T-helper 22 cell (primary cell): ENCODE measurements around the gene PIGB.
"Not testable (repeated sequence)": the region's sequence is repeated elsewhere in the genome, so short reads cannot be mapped to it uniquely, and the experiment has no call there.

Source experiments
- DNase-seq: peaks from one replicate; pipeline ENCODE4 v3.0.0-alpha.2; 2020; ENCODE audit warnings: low read depth

Gene PIGB

GRCh38 chr15:55383687-55384086 lies 64.7 kb downstream of the PIGB start:
- no peak for DNase-seq

- DNase-seq, result no peak
Measured at GRCh38 chr15:55387027-55387426, 68.0 kb downstream of the PIGB start.

- DNase-seq, result no peak
Measured at GRCh38 chr15:55389264-55389607, 70.2 kb downstream of the PIGB start.

GRCh38 chr15:55394694-55395093 lies 75.7 kb downstream of the PIGB start:
- DNase-seq, result no peak

- no peak for DNase-seq
Measured at GRCh38 chr15:55398243-55398642, 79.2 kb downstream of the PIGB start.

- DNase-seq, result not testable (repeated sequence)
Measured at GRCh38 chr15:55400050-55400449, 81.0 kb downstream of the PIGB start.

- no peak for DNase-seq
Measured at GRCh38 chr15:55401786-55402246, 82.8 kb downstream of the PIGB start.

GRCh38 chr15:55402707-55403106 lies 83.7 kb downstream of the PIGB start:
- no peak for DNase-seq

- no peak for DNase-seq
Measured at GRCh38 chr15:55403531-55403930, 84.5 kb downstream of the PIGB start.
